NCI-H128 (cell line): Measurements from ENCODE around the gene SIDT1.

Source experiments
- DNase-seq: peaks from one replicate; lab custom pipeline; 2025; ENCODE audit not compliant: unreplicated experiment; lab: John Stamatoyannopoulos, UW

SIDT1 gene

GRCh38 chr3:113594066-113594465 is 61.7 kb downstream of the SIDT1 start:
- no peak for DNase-seq

- DNase-seq = no peak
These were observed 65.4 kb downstream of the SIDT1 start for GRCh38 chr3:113597596-113598354.

GRCh38 chr3:113600418-113601182 is 68.2 kb downstream of the SIDT1 start:
- no peak for DNase-seq

- DNase-seq = no peak
These were observed 68.9 kb downstream of the SIDT1 start for GRCh38 chr3:113601240-113601639.

- no peak for DNase-seq
These were observed 69.9 kb downstream of the SIDT1 start for GRCh38 chr3:113602256-113602655.

GRCh38 chr3:113602836-113603235 is 70.5 kb downstream of the SIDT1 start:
- DNase-seq = no peak

GRCh38 chr3:113606539-113607218 is 74.3 kb downstream of the SIDT1 start:
- no peak for DNase-seq

- no peak for DNase-seq
These were observed 74.9 kb downstream of the SIDT1 start for GRCh38 chr3:113607219-113607596.

- DNase-seq = no peak
These were observed 82.0 kb downstream of the SIDT1 start for GRCh38 chr3:113614402-113614801.

- no peak for DNase-seq
These were observed 83.6 kb downstream of the SIDT1 start for GRCh38 chr3:113615976-113616375.

GRCh38 chr3:113617726-113618125 is 85.4 kb downstream of the SIDT1 start:
- no peak for DNase-seq

GRCh38 chr3:113620091-113620490 is 87.7 kb downstream of the SIDT1 start:
- DNase-seq = no peak

- no peak for DNase-seq
These were observed 91.0 kb downstream of the SIDT1 start for GRCh38 chr3:113623324-113623723.

- no peak for DNase-seq
These were observed 91.5 kb downstream of the SIDT1 start for GRCh38 chr3:113623811-113624210.

GRCh38 chr3:113625834-113626233 is 93.5 kb downstream of the SIDT1 start:
- DNase-seq = no peak

GRCh38 chr3:113626503-113627371 is 94.4 kb downstream of the SIDT1 start:
- DNase-seq = peak; percentile 24

GRCh38 chr3:113628316-113628715 is 96.0 kb downstream of the SIDT1 start:
- no peak for DNase-seq

- DNase-seq = no peak
These were observed 96.4 kb downstream of the SIDT1 start for GRCh38 chr3:113628788-113629187.

- DNase-seq = peak; percentile 13
These were observed 97.4 kb downstream of the SIDT1 start for GRCh38 chr3:113629584-113630421.

- no peak for DNase-seq
These were observed 98.7 kb downstream of the SIDT1 start for GRCh38 chr3:113630956-113631542.
